ENCODE data around the gene CEACAM19. TPM values are rescaled to one million over a fixed set of nuclear protein-coding genes. Genes with fewer than 3 reads are reported as not detected.

The CEACAM19 gene
- total RNA-seq, 1 experiment from 2014 or later, result 8.0 TPM

DNA sequence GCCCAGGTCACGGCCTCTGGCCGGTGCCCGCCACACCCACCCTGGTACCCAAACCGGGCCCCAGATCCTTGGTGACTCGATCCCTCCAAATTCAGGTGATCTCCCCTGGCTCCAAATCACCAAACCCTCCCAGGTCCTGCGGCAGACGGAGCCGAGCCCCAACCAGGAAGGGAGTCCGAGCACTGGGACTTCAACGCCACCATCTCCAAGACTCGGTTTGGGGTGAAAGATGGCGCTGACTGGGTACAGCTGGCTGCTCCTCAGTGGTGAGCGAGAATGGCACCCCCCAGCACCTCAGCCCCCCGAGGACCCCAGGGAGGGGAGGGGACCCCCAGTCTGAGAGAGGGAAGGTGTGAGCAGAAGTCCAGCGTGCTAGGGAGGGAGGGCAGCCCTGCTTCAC lies 29.9 kb downstream of the CEACAM19 start:
- Histone ChIP-seq H3K4me1 (replicated peaks; ENCODE audit: insufficient read depth) (no peaks in the 10 kb centered on the region), H3K27me3 (ENCODE audit: insufficient read depth, low read depth) (no peaks in the 10 kb centered on the region), H3K9me3 (ENCODE audit: insufficient read depth, low read depth) (no peaks in the 10 kb centered on the region), H3K36me3 (ENCODE audit: low read depth) (no peaks in the 10 kb centered on the region), H3F3A (ENCODE audit: insufficient read depth, low read depth) (peaks cover 11% of the 10 kb centered on the region; the same call in 1 of the 2 replicates), H3K79me2 (ENCODE audit: low read depth) (no peaks in the 10 kb centered on the region), H3K4me2 (no peak overlapping the region), H3K27ac (no peak overlapping the region), H4K20me1 (ENCODE audit: insufficient read depth) (no peaks in the 10 kb centered on the region), H3K9me2 (ENCODE audit: insufficient read depth) (no peaks in the 10 kb centered on the region), H2AFZ (no peak overlapping the region), H3K4me3 (no peak overlapping the region)
- BruUV-seq (replicated peaks), result no TSS peak
- CTCF ChIA-PET, result no interaction called here
- no peak for DNase-seq
- no peak for TF ChIP-seq EZH2 (IDR thresholded peaks at IDR 0.05; ENCODE audit: low read depth)
- TF ChIP-seq, protein P1, sequence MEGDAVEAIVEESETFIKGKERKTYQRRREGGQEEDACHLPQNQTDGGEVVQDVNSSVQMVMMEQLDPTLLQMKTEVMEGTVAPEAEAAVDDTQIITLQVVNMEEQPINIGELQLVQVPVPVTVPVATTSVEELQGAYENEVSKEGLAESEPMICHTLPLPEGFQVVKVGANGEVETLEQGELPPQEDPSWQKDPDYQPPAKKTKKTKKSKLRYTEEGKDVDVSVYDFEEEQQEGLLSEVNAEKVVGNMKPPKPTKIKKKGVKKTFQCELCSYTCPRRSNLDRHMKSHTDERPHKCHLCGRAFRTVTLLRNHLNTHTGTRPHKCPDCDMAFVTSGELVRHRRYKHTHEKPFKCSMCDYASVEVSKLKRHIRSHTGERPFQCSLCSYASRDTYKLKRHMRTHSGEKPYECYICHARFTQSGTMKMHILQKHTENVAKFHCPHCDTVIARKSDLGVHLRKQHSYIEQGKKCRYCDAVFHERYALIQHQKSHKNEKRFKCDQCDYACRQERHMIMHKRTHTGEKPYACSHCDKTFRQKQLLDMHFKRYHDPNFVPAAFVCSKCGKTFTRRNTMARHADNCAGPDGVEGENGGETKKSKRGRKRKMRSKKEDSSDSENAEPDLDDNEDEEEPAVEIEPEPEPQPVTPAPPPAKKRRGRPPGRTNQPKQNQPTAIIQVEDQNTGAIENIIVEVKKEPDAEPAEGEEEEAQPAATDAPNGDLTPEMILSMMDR (conservative IDR thresholded peaks at IDR 0.05), result no peak
- intact Hi-C loops (cut with micrococcal nuclease; ENCODE audit: unreplicated experiment), result no loop called here
- POLR2A ChIA-PET (ENCODE audit: unreplicated experiment), result no interaction called here

DNA sequence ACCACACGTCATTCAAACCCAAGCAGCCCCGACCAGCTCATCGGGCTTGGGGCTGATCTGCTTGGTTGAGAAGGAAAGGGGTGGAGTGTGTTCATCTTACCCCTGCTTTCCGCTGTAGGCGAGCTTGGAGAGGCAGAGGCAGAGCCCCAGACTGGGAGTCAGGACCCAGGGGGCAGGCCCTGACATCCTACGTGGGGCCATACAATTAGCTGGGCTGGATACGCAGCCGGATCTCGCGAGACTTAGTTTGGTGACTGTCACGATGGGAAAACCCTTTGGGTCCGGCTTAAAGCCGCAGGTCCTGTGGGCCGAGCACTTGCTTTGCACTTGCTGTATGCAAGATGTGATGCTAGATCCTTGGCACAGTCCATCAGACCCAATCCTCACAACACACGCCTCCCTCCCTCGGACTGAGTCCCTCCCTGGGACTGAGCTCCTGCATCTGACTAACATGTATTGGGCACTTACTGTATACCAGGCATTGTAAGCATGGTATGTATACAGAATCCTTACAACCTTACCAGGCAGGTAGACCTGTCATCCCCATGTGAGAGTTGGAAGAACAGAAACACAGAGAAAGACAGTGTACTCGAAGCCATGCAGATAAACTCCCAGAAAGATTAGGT lies 31.4 kb downstream of the CEACAM19 start:
- H3K79me2 ChIP-seq (ENCODE audit: low read depth), result no peaks in the 10 kb centered on the region
- CTCF ChIA-PET, result no interaction called here

DNA sequence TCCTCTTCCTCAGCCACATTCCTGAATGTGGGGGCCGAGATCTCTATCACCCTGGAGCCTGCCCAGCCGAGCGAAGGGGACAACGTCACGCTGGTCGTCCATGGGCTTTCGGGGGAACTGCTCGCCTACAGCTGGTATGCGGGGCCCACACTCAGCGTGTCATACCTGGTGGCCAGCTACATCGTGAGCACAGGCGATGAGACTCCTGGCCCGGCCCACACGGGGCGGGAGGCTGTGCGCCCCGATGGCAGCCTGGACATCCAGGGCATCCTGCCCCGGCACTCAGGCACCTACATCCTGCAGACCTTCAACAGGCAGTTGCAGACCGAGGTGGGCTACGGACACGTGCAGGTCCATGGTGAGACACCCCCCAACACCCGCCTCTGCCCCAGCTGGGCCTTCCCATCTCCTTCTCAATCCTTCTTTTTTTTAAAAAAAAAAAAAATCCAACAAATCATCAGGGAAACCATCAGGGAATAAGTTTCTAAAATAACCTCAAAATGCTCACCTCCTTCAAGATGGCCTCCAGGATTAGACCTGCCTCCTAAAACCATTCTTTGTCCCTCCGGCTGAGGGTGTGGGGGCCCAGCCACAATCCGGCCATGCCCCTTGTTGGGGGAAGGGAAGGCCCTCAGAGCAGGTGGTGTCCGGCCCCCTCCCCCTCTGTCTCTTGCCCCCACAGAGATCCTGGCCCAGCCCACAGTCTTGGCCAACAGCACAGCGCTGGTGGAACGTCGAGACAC lies 32.2 kb downstream of the CEACAM19 start:
- ChIA-PET POLR2A (ENCODE audit: unreplicated experiment) (no interaction called here), CTCF (no interaction called here)
- intact Hi-C loops (cut with micrococcal nuclease; ENCODE audit: unreplicated experiment), result no loop called here
- TF ChIP-seq, protein P1 (conservative IDR thresholded peaks at IDR 0.05), result no peak
- no peak for TF ChIP-seq EZH2 (IDR thresholded peaks at IDR 0.05; ENCODE audit: low read depth)
- H3K4me2 ChIP-seq, result no peak overlapping the region
- no peak overlapping the region for H2AFZ ChIP-seq
- no peak overlapping the region for H3K27ac ChIP-seq
- no peak for DNase-seq
- no peaks in the 10 kb centered on the region for H3K4me1 ChIP-seq (replicated peaks; ENCODE audit: insufficient read depth)
- no peaks in the 10 kb centered on the region for H3K9me3 ChIP-seq (ENCODE audit: insufficient read depth, low read depth)
- no peak overlapping the region for H3K4me3 ChIP-seq
- peaks cover 6% of the 10 kb centered on the region; the same call in 1 of the 2 replicates for H3F3A ChIP-seq (ENCODE audit: insufficient read depth, low read depth)
- no peaks in the 10 kb centered on the region for H3K36me3 ChIP-seq (ENCODE audit: low read depth)
- H3K27me3 ChIP-seq (ENCODE audit: insufficient read depth, low read depth), result no peaks in the 10 kb centered on the region
- H3K9me2 ChIP-seq (ENCODE audit: insufficient read depth), result no peaks in the 10 kb centered on the region
- no TSS peak for BruUV-seq (replicated peaks)
- no peaks in the 10 kb centered on the region for H4K20me1 ChIP-seq (ENCODE audit: insufficient read depth)
- H3K79me2 ChIP-seq (ENCODE audit: low read depth), result no peaks in the 10 kb centered on the region

More for the DNA sequence above, 31.4 kb downstream of the CEACAM19 start:
- no peaks in the 10 kb centered on the region for H3K36me3 ChIP-seq (ENCODE audit: low read depth)
- H4K20me1 ChIP-seq (ENCODE audit: insufficient read depth), result no peaks in the 10 kb centered on the region
- H2AFZ ChIP-seq, result no peak overlapping the region
- no peak for DNase-seq
- TF ChIP-seq EZH2 (IDR thresholded peaks at IDR 0.05; ENCODE audit: low read depth), result no peak
- TF ChIP-seq, protein P1 (conservative IDR thresholded peaks at IDR 0.05), result no peak
- BruUV-seq (replicated peaks), result no TSS peak
- peaks cover 6% of the 10 kb centered on the region; the same call in 1 of the 2 replicates for H3F3A ChIP-seq (ENCODE audit: insufficient read depth, low read depth)
- no peaks in the 10 kb centered on the region for H3K27me3 ChIP-seq (ENCODE audit: insufficient read depth, low read depth)
- no peaks in the 10 kb centered on the region for H3K9me3 ChIP-seq (ENCODE audit: insufficient read depth, low read depth)
- no peaks in the 10 kb centered on the region for H3K9me2 ChIP-seq (ENCODE audit: insufficient read depth)
- no peak overlapping the region for H3K27ac ChIP-seq
- H3K4me1 ChIP-seq (replicated peaks; ENCODE audit: insufficient read depth), result no peaks in the 10 kb centered on the region
- no peak overlapping the region for H3K4me2 ChIP-seq
- H3K4me3 ChIP-seq, result no peak overlapping the region
- intact Hi-C loops (cut with micrococcal nuclease; ENCODE audit: unreplicated experiment), result no loop called here
- POLR2A ChIA-PET (ENCODE audit: unreplicated experiment), result no interaction called here
